DND-41 (cell line): Measurements from ENCODE around the gene ZNF488.

Experiments used
- CTCF ChIP-seq: IDR thresholded peaks from 2 replicates; pipeline ENCODE4 v1.5.1; 2012; ENCODE audit warnings: borderline replicate concordance, low read length, moderate library complexity, mild to moderate bottlenecking; ENCODE audit not compliant: poor library complexity, severe bottlenecking; ENCODE audit errors: extremely low read depth
- EZH2 ChIP-seq: IDR thresholded peaks from 3 replicates; pipeline ENCODE4 v1.6.1; 2012; ENCODE audit warnings: borderline replicate concordance, low read depth, mild to moderate bottlenecking, moderate library complexity, low read length, inconsistent platforms; ENCODE audit not compliant: severe bottlenecking

GRCh38 chr10:47354900-47355299, 29.2 kb downstream of the ZNF488 start:
- no peak for TF ChIP-seq EZH2
- TF ChIP-seq CTCF, result no peak
